ENCODE results near the gene DDT.
"Not testable (repeated sequence)": the region's sequence is repeated elsewhere in the genome, so short reads cannot be mapped to it uniquely, and the experiment has no call there.

Gene DDT

GRCh38 chr22:23974345-23974744, at the start of gene DDT:
Gene DDT (minus strand): TSS chr22:23974441. CDS start chr22:23974414, 27 bp downstream.
- H3K4me3 ChIP-seq (ENCODE audit: low read depth, low read length); DNase-seq; H3K27me3 ChIP-seq (replicated peaks); H3K27ac ChIP-seq; in situ Hi-C loops (cut with HindIII; ENCODE audit: low pct_ligation_motif_present, low sequenced_read_pairs): not testable (repeated sequence)
- H3K36me3 ChIP-seq (replicated peaks), result peaks cover 19% of the 10 kb centered on the region

- no peaks in the 10 kb centered on the region for H3K27me3 ChIP-seq (replicated peaks)
- no peak for DNase-seq
- in situ Hi-C loops (cut with HindIII; ENCODE audit: low pct_ligation_motif_present, low sequenced_read_pairs), result no loop called here
- no peak overlapping the region for H3K4me3 ChIP-seq (ENCODE audit: low read depth, low read length)
- no peak overlapping the region for H3K27ac ChIP-seq
- TF ChIP-seq CTCF (IDR thresholded peaks at IDR 0.05; ENCODE audit: low read depth, low read length, missing control alignments), result no peak
- no peaks in the 10 kb centered on the region for H3K36me3 ChIP-seq (replicated peaks)
Measured at GRCh38 chr22:24023204-24023789, 49.1 kb upstream of the DDT start.

DNA sequence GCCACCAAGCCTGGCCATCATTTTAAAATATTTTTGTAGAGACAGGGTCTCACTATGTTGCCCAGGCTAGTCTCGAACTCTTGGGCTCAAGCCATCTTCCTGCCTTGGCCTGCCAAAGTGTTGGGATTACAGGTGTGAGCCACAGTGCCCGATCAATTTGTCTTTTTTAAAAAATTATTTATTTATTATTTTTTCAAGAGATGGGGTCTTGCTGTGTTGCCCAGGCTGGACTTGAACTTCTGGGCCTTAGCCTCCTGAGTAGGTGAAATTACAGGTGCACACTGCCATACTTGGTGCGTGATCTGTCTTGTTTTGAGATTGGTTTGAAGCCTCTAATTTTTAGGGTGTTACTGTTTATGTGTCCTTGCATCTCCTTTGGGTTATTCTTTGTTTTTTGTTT, 47.1 kb upstream of the DDT start:
- in situ Hi-C loops (cut with HindIII; ENCODE audit: low pct_ligation_motif_present, low sequenced_read_pairs), result no loop called here
- no peak overlapping the region for H3K27ac ChIP-seq
- H3K4me3 ChIP-seq (ENCODE audit: low read depth, low read length), result no peak overlapping the region
- no peaks in the 10 kb centered on the region for H3K36me3 ChIP-seq (replicated peaks)
- no peak for DNase-seq
- TF ChIP-seq CTCF (IDR thresholded peaks at IDR 0.05; ENCODE audit: low read depth, low read length, missing control alignments), result no peak
- H3K27me3 ChIP-seq (replicated peaks), result no peaks in the 10 kb centered on the region

DNA sequence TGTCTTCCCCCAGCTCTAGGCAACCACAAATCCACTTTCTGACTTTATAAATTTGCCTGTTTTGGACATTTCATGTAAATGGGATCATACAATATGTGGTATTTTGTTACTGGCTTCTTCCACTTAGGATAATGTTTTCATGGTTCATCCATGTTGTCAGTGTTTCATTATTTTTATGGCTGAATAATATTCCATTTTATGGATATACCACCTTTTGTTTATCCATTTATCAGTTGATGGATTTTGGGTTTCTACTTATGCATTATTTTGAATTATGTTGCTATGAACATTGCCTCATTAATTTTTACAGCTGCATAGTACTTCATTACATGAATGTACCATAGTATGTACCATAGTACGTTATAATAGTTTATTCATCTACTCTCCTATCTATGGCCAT, 41.9 kb upstream of the DDT start:
- in situ Hi-C loops (cut with HindIII; ENCODE audit: low pct_ligation_motif_present, low sequenced_read_pairs), result no loop called here
- no peaks in the 10 kb centered on the region for H3K36me3 ChIP-seq (replicated peaks)

DNA sequence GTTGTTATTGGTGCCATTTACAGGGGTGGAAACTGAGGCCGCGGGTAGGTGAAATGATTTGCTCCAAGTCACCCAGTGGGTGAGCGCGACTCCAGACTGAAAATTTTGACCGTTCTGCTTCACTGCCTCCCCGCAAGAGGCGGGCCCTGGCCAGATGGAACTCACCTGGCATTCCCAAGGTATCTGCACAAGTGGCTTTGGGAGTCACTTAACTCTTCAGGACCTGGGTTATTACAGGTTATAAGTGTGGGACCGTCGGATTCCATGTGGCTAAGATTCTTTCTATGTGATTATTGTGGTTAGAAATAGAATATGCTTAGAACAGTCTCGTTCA, 37.5 kb upstream of the DDT start:
- Histone ChIP-seq H3K36me3 (replicated peaks) (no peaks in the 10 kb centered on the region), H3K27me3 (replicated peaks) (no peaks in the 10 kb centered on the region), H3K27ac (peak overlapping the region; percentile 58), H3K4me3 (ENCODE audit: low read depth, low read length) (peak overlapping the region; percentile 93)
- no peak for TF ChIP-seq CTCF (IDR thresholded peaks at IDR 0.05; ENCODE audit: low read depth, low read length, missing control alignments)
- in situ Hi-C loops (cut with HindIII; ENCODE audit: low pct_ligation_motif_present, low sequenced_read_pairs), result no loop called here
- no peak for DNase-seq

More for the DNA sequence above, 41.9 kb upstream of the DDT start:
- Histone ChIP-seq H3K27me3 (replicated peaks) (no peaks in the 10 kb centered on the region), H3K4me3 (ENCODE audit: low read depth, low read length) (no peak overlapping the region), H3K27ac (no peak overlapping the region)
- DNase-seq, result no peak
- no peak for TF ChIP-seq CTCF (IDR thresholded peaks at IDR 0.05; ENCODE audit: low read depth, low read length, missing control alignments)

- TF ChIP-seq CTCF (IDR thresholded peaks at IDR 0.05; ENCODE audit: low read depth, low read length, missing control alignments), result no peak
- DNase-seq, result no peak
- no peaks in the 10 kb centered on the region for H3K27me3 ChIP-seq (replicated peaks)
- no peaks in the 10 kb centered on the region for H3K36me3 ChIP-seq (replicated peaks)
- H3K4me3 ChIP-seq (ENCODE audit: low read depth, low read length), result no peak overlapping the region
- in situ Hi-C loops (cut with HindIII; ENCODE audit: low pct_ligation_motif_present, low sequenced_read_pairs), result no loop called here
- no peak overlapping the region for H3K27ac ChIP-seq
Measured at GRCh38 chr22:24010018-24010391, 35.8 kb upstream of the DDT start.

All from brain microvascular endothelial cell (primary cell).